Suprapubic skin (tissue), 4 donors: Measurements from ENCODE around the gene CASP14. TPM values are rescaled to one million over a fixed set of nuclear protein-coding genes. Genes with fewer than 3 reads are reported as not detected.

Experiments
- DNase-seq, 2 donors: peaks; one replicate each; pipeline ENCODE4 v3.0.0-alpha.2; 2019; ENCODE audit warnings: low spot score in 2 of 2
- H3K27ac ChIP-seq: fragments of 200-600 bp; sonication (generic); one replicate; pipeline ENCODE4 v1.5.1; 2019
- H3K27me3 ChIP-seq: fragments of 200-600 bp; sonication (generic); one replicate; pipeline ENCODE4 v1.5.1; 2019
- H3K36me3 ChIP-seq: fragments of 200-600 bp; sonication (generic); one replicate; pipeline ENCODE4 v1.5.1; 2019
- H3K4me1 ChIP-seq: fragments of 200-600 bp; sonication (generic); one replicate; pipeline ENCODE4 v1.5.1; 2019
- H3K4me3 ChIP-seq: fragments of 200-600 bp; sonication (generic); one replicate; pipeline ENCODE4 v1.5.1; 2019; ENCODE audit warnings: mild to moderate bottlenecking
- H3K9me3 ChIP-seq: fragments of 200-600 bp; sonication (generic); one replicate; pipeline ENCODE4 v1.5.1; 2019
- EP300 ChIP-seq: sonication (generic); formaldehyde crosslinking; IDR thresholded peaks from one replicate; pipeline ENCODE4 v1.6.1; 2017; ENCODE audit warnings: antibody characterized with exemption
- POLR2A ChIP-seq, 2 donors: fragments of 450-650 bp; IDR thresholded peaks; one replicate each; pipeline ENCODE4 v1.6.1; 2017; ENCODE audit warnings: antibody characterized with exemption in 2 of 2, mild to moderate bottlenecking in 2 of 2, moderate library complexity in 2 of 2
- POLR2AphosphoS5 ChIP-seq, 3 donors: sonication (generic); formaldehyde crosslinking; IDR thresholded peaks; one replicate each; pipeline ENCODE4 v1.6.1; 2017; ENCODE audit warnings: antibody characterized with exemption in 3 of 3
- WGBS: methylation state at CpG from one replicate; pipeline ENCODE4 v1.1.5; 2018; 5-methylcytosine and 5-hydroxymethylcytosine counted together
- total RNA-seq, 4 donors: library from RNA; depleted of rRNA; stranded (reverse); fragments of >200 nt; gene quantifications; one replicate each; pipeline ENCODE4 v1.1.0, GENCODE V29; 2016
- TF ChIP-seq, protein P1 (sequence below), 2 donors: fragments of 200-600 bp in 1 of 2; fragments of 450-650 bp in 1 of 2; sonication (generic) in 1 of 2; IDR thresholded peaks; one replicate each; pipeline ENCODE4 v1.5.1; 2016 to 2019; ENCODE audit warnings: antibody characterized with exemption in 2 of 2, mild to moderate bottlenecking in 1 of 2, moderate library complexity in 1 of 2

The CASP14 gene
- total RNA-seq, 4 donors from 2014 or later = 123 to 363 (median 254) TPM

DNA sequence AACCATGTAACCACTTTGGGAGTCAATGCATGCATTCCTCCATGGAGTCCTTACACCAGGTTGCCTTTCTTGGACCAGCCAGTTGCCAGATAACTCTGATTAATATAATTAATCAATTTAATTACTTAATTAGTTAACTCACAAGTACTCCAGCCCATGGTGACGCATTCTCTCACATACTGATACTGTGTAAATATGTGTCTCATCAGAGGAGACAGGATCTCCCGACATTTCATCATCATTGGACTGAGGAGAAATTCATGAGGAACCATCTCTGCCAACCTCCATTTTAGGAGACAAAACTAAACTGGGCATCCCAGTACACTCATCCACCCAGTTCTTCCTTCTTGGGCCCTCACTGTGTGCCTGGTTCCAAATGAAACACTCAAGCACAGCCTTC lies 6.5 kb upstream of the CASP14 start:
- H3K9me3 ChIP-seq = no peaks in the 10 kb centered on the region

GRCh38 chr19:15045506-15045905 lies 3.8 kb upstream of the CASP14 start:
- Histone ChIP-seq H3K9me3 (no peaks in the 10 kb centered on the region), H3K27me3 (no peaks in the 10 kb centered on the region), H3K4me1 (peaks cover 6% of the 10 kb centered on the region), H3K4me3 (no peak overlapping the region), H3K36me3 (no peaks in the 10 kb centered on the region), H3K27ac (no peak overlapping the region)
- WGBS = 91% methylated on average over 3 of the region's 3 CpGs
- DNase-seq = no peak
- TF ChIP-seq POLR2AphosphoS5 (IDR thresholded peaks at IDR 0.05) = no peak
- no peak for TF ChIP-seq EP300
- TF ChIP-seq, protein P1, sequence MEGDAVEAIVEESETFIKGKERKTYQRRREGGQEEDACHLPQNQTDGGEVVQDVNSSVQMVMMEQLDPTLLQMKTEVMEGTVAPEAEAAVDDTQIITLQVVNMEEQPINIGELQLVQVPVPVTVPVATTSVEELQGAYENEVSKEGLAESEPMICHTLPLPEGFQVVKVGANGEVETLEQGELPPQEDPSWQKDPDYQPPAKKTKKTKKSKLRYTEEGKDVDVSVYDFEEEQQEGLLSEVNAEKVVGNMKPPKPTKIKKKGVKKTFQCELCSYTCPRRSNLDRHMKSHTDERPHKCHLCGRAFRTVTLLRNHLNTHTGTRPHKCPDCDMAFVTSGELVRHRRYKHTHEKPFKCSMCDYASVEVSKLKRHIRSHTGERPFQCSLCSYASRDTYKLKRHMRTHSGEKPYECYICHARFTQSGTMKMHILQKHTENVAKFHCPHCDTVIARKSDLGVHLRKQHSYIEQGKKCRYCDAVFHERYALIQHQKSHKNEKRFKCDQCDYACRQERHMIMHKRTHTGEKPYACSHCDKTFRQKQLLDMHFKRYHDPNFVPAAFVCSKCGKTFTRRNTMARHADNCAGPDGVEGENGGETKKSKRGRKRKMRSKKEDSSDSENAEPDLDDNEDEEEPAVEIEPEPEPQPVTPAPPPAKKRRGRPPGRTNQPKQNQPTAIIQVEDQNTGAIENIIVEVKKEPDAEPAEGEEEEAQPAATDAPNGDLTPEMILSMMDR (IDR thresholded peaks at IDR 0.05) = no peak
- no peak for TF ChIP-seq POLR2A (IDR thresholded peaks at IDR 0.05)

More for the DNA sequence above, 6.5 kb upstream of the CASP14 start:
- no peak overlapping the region for H3K4me3 ChIP-seq
- no peak overlapping the region for H3K27ac ChIP-seq
- DNase-seq = no peak
- TF ChIP-seq POLR2AphosphoS5 (IDR thresholded peaks at IDR 0.05) (no peak), POLR2A (IDR thresholded peaks at IDR 0.05) (no peak), EP300 (no peak)
- TF ChIP-seq, protein P1 (IDR thresholded peaks at IDR 0.05) = no peak
- no peaks in the 10 kb centered on the region for H3K36me3 ChIP-seq
- H3K4me1 ChIP-seq = peaks cover 8% of the 10 kb centered on the region
- H3K27me3 ChIP-seq = peaks cover 3% of the 10 kb centered on the region
- WGBS = 86% methylated on average over 2 of the region's 2 CpGs

- peaks cover 6% of the 10 kb centered on the region for H3K4me1 ChIP-seq
- TF ChIP-seq, protein P1 (IDR thresholded peaks at IDR 0.05) = no peak
- TF ChIP-seq POLR2A (IDR thresholded peaks at IDR 0.05) (no peak), POLR2AphosphoS5 (IDR thresholded peaks at IDR 0.05) (no peak), EP300 (no peak)
- H3K27ac ChIP-seq = no peak overlapping the region
- no peaks in the 10 kb centered on the region for H3K36me3 ChIP-seq
- H3K4me3 ChIP-seq = no peak overlapping the region
- no peaks in the 10 kb centered on the region for H3K9me3 ChIP-seq
- H3K27me3 ChIP-seq = no peaks in the 10 kb centered on the region
- WGBS = 69% methylated on average over 11 of the region's 11 CpGs
- DNase-seq = no peak
These were observed 1.6 kb upstream of the CASP14 start for GRCh38 chr19:15047680-15048079.

GRCh38 chr19:15048128-15048527 lies 1.2 kb upstream of the CASP14 start:
- Histone ChIP-seq H3K4me3 (no peak overlapping the region), H3K9me3 (no peaks in the 10 kb centered on the region), H3K27ac (no peak overlapping the region), H3K4me1 (peaks cover 6% of the 10 kb centered on the region), H3K27me3 (no peaks in the 10 kb centered on the region), H3K36me3 (no peaks in the 10 kb centered on the region)
- WGBS = 61% methylated on average over 5 of the region's 5 CpGs
- TF ChIP-seq POLR2AphosphoS5 (IDR thresholded peaks at IDR 0.05) (no peak), EP300 (no peak), POLR2A (IDR thresholded peaks at IDR 0.05) (no peak)
- TF ChIP-seq, protein P1 (IDR thresholded peaks at IDR 0.05) = no peak
- DNase-seq = no peak

- TF ChIP-seq, protein P1 (IDR thresholded peaks at IDR 0.05) = no peak
- TF ChIP-seq POLR2AphosphoS5 (IDR thresholded peaks at IDR 0.05) = no peak
- TF ChIP-seq EP300 = no peak
- TF ChIP-seq POLR2A (IDR thresholded peaks at IDR 0.05) = no peak
- H3K27ac ChIP-seq = no peak overlapping the region
These were observed 1.4 kb downstream of the CASP14 start for GRCh38 chr19:15050639-15051038.

More at GRCh38 chr19:15050639-15051038, 1.4 kb downstream of the CASP14 start:
- DNase-seq = no peak
- H3K27me3 ChIP-seq = peaks cover 5% of the 10 kb centered on the region
- H3K36me3 ChIP-seq = no peaks in the 10 kb centered on the region
- H3K4me3 ChIP-seq = peak overlapping the region; percentile 30
- 90% methylated on average over 2 of the region's 2 CpGs for WGBS
- H3K9me3 ChIP-seq = no peaks in the 10 kb centered on the region
- H3K4me1 ChIP-seq = peaks cover 6% of the 10 kb centered on the region
